GM21526 (cell line): ENCODE results near the gene KRTAP6-3.

ENCODE experiments used
- ATAC-seq: cut with Tn5 transposase; IDR thresholded peaks from one replicate; pipeline ENCODE4 v1.9.1; 2021; ENCODE audit warnings: moderate library complexity; ENCODE audit not compliant: unreplicated experiment, low FRiP score

Gene KRTAP6-3

DNA sequence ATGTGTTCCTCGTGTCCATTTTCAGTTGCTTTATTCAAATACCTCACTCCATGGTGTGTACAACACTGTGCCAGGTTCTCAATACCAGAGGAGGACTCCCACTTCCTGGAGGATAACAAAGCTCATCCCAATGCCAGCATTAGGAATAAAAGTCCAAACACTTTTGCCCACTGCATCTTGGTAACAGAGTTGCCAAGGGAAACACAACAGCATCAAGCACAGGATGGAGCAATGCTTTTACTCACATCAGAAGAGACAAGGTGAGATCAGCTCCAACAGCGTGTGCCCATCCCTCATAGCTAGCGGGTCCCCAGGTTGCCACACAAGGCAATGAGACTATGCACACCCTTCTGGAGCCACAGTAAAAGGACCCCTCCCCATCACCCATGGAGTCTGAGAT is 31.1 kb downstream of the KRTAP6-3 start:
- no peak for ATAC-seq

DNA sequence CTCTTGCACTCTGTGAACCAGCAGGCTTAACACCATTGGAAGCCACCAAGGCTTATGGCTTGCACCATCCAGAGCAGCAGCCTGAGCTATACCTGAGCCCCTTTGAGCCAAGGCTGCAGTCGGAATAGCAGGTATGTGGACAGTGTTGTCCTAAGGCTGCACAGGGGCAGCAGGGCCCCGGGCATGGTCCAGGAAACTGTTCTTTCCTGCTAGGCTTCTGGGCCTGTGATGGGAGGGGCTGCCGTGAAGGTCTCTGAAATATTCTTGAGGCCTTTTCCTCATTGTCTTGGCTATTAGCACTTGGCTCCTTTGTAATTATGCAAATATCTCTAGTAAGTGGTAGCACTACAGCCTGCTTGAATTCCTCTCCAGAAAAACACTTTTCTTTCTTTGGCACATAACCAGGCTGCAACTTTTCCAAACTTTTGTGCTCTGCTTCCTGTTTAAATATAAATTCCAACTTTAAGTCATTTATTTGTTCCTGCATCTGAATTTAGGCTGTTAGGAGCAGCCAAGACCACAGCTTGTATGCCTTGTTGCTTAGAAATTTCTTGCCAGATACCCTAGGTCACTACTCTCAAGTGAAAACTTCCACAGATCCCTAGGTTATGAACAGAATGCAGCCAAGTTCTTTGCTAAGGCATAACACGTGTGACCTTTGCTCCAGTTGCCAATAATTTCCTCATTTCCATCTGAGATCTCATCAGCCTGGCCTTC is 33.4 kb downstream of the KRTAP6-3 start:
- ATAC-seq, result no peak

DNA sequence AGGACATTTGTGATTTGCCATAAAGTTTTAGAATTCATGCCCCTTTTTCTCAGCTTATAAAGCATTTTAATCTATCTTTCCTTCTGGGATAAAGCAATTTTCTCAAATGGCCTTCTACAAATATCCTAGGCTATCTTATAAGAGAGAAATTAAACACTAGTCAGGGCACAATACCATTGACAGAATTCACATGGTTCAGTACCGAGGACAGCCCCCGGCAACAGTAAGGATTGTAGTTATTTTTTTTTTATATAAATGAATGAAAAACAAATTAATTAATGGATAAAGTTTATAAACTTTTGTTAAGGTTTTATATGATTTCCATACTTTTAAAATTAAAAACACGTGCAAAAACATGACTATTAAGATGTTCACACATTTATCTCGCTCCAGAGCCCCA is 35.9 kb downstream of the KRTAP6-3 start:
- ATAC-seq, result no peak

DNA sequence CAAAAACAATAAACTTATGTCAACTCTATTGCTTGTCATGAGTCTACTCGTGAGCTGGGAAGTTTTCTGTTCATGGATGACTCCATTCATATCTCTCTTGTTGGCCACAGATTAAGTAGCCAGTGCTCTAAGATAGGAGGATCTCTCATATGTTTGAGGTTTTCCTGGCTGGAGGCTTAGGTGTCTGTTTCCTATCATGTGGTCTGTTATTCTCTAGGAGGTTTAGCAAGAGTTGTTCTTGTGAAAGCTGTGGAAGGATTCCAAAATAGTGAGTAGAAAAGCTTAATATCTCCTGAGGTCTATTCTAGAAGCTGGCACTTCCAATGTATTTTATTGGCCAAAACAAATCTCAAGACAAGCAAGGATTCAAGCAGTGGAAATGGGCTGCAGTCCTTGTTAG is 37.0 kb downstream of the KRTAP6-3 start:
- no peak for ATAC-seq

DNA sequence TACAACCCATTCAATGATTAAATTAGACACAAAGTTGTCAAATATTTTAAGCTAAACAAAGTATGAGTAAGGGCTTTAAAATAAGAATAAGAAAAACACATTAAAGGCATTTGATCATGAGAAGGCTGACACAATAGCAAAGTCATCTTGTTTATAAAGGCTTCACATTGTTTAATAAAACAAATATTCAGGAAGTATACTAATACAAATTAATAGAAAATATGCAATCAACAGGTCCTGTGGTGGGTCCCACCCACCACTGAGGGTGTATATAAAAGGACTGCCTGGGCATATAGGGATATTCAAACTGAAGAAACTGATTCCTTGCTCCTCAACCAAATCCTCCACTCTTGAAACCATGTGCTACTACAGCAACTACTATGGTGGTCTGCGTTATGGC is 42.7 kb downstream of the KRTAP6-3 start, which contains the start of gene KRTAP20-2:
KRTAP20-2 (plus strand) TSS at position 301 of the 400 bp plus-strand sequence; CDS start at position 359, 58 bp downstream.
- ATAC-seq, result no peak

DNA sequence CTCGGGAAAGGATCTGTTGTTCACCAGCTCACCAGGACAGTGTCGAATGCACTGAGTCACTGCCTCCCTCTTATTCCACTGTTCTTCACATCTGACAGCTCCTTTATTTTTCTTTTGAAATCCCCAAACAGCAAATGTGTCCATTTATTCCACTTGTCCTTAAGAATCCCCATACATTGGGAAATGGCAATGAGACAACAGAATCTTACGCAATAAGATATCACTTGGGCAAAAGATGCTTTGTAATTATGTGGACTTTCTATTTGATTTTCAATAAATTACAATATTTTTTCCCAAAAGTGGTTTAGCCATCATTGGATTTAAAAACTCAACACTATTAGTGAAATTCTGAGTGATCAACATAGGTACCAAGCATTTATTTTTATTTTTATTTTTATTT is 46.4 kb downstream of the KRTAP6-3 start:
- no peak for ATAC-seq

DNA sequence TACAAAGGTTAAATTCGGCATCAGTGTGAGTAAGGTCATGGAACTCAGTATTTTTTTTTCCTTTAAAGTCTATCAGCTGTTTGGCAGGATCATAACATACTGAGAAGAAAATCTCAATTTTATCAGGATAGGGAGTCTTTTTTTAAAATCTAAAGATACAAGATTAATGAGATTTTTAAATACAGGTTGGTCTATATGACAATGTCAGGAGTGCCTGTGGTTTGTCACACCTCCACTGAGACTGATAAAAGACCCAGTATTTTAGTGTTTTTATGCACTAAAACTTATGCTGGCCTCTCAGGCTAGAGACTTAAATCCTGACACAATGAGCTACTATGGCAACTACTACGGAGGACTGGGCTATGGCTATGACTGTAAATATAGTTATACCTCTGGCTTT is 50.3 kb downstream of the KRTAP6-3 start, which contains the start of gene KRTAP20-3:
KRTAP20-3 (plus strand) TSS at position 301 of the 400 bp plus-strand sequence.
- ATAC-seq, result no peak
